ENCODE measurements around the gene RNF141. TPM values are rescaled to one million over a fixed set of nuclear protein-coding genes. Genes with fewer than 3 reads are reported as not detected.

Gene RNF141
- total RNA-seq, 1 experiment from 2014 or later, result 74.8 TPM

- ChIA-PET POLR2A (no interaction called here), CTCF (no interaction called here)
- Histone ChIP-seq H3K4me3 (ENCODE audit: low read depth, low read length) (no peak overlapping the region), H3K27me3 (replicated peaks; ENCODE audit: control insufficient read depth, insufficient read depth, low read length) (no peaks in the 10 kb centered on the region), H3K36me3 (ENCODE audit: control insufficient read depth, insufficient read depth, low read length) (no peaks in the 10 kb centered on the region; the same call in 1 of the 2 replicates), H3K4me1 (peaks cover 5% of the 10 kb centered on the region; the same call in 1 of the 2 replicates), H3K9me3 (no peaks in the 10 kb centered on the region)
- no peaks in the 10 kb centered on the region for H3K27me3 Mint-ChIP-seq (ENCODE audit: insufficient read depth, unreplicated experiment)
- H3K4me1 Mint-ChIP-seq (ENCODE audit: low read depth, unreplicated experiment), result no peaks in the 10 kb centered on the region
- TF ChIP-seq, protein P1, sequence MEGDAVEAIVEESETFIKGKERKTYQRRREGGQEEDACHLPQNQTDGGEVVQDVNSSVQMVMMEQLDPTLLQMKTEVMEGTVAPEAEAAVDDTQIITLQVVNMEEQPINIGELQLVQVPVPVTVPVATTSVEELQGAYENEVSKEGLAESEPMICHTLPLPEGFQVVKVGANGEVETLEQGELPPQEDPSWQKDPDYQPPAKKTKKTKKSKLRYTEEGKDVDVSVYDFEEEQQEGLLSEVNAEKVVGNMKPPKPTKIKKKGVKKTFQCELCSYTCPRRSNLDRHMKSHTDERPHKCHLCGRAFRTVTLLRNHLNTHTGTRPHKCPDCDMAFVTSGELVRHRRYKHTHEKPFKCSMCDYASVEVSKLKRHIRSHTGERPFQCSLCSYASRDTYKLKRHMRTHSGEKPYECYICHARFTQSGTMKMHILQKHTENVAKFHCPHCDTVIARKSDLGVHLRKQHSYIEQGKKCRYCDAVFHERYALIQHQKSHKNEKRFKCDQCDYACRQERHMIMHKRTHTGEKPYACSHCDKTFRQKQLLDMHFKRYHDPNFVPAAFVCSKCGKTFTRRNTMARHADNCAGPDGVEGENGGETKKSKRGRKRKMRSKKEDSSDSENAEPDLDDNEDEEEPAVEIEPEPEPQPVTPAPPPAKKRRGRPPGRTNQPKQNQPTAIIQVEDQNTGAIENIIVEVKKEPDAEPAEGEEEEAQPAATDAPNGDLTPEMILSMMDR (IDR thresholded peaks at IDR 0.05; ENCODE audit: insufficient read depth in 1 of 2, low read depth in 1 of 2, low read length in 1 of 2, severe bottlenecking in 1 of 2, unreplicated experiment in 1 of 2), result no peak
- DNase-seq, result no peak
- no peak overlapping the region for H3K27ac Mint-ChIP-seq (ENCODE audit: unreplicated experiment)
- intact Hi-C loops (cut with micrococcal nuclease; ENCODE audit: unreplicated experiment), result no loop called here
- H3K36me3 Mint-ChIP-seq (ENCODE audit: insufficient read depth, unreplicated experiment), result no peaks in the 10 kb centered on the region
- H3K9me3 Mint-ChIP-seq (ENCODE audit: unreplicated experiment), result no peaks in the 10 kb centered on the region
- no peak overlapping the region for H3K4me3 Mint-ChIP-seq (ENCODE audit: unreplicated experiment)
- no TSS peak for BruUV-seq (replicated peaks)
These were observed 48.9 kb downstream of the RNF141 start for GRCh38 chr11:10492084-10492483.

DNA sequence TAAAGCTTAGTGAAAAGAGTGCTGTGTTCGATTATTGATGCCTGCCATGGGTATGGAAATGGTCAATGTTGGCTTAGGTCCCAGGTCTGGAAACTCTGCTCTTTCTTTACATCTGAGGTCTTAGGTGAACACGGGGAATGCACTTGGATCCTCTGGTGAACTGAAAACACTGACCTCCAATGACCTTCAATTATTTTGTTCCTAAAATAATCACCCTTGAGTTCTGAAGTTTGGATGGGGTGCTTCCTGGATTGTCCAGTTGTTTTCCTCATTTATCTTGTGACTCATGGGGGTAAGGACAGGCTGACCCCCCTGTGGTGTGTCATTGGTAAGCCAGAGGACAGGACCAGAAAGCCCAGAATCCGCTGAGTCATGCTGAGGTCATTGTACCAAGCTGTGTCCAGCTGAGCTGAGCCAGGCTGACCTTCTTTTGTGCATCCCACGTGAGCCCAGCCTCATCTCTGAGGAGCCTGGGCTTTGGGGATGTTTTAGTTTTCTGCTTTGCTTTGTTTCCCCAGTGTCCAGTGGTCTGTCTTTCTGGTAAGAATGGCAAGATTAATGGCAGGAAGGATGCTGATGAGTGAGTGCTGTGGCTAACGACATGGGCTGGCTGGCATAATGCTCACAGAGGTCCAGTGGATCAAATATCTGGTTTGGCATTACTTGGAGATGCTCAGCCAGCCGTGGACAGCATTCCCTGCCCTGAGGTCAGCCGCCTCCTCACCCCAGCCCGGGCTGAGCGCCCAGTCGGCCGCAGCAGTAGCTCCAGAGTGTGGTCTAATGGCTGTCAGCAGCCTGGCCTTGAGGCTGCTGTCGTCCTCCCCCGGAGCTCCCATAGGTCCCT, 50.4 kb downstream of the RNF141 start:
- POLR2A ChIA-PET, result no interaction called here
- intact Hi-C loops (cut with micrococcal nuclease; ENCODE audit: unreplicated experiment), result no loop called here
- Mint-ChIP-seq H3K4me1 (ENCODE audit: low read depth, unreplicated experiment) (no peaks in the 10 kb centered on the region), H3K36me3 (ENCODE audit: insufficient read depth, unreplicated experiment) (no peaks in the 10 kb centered on the region), H3K9me3 (ENCODE audit: unreplicated experiment) (no peaks in the 10 kb centered on the region), H3K27ac (ENCODE audit: unreplicated experiment) (peak overlapping the region; percentile 7), H3K4me3 (ENCODE audit: unreplicated experiment) (no peak overlapping the region), H3K27me3 (ENCODE audit: insufficient read depth, unreplicated experiment) (no peaks in the 10 kb centered on the region)
- CTCF ChIA-PET, result no interaction called here
- TF ChIP-seq, protein P1 (IDR thresholded peaks at IDR 0.05; ENCODE audit: insufficient read depth in 1 of 2, low read depth in 1 of 2, low read length in 1 of 2, severe bottlenecking in 1 of 2, unreplicated experiment in 1 of 2), result no peak
- Histone ChIP-seq H3K27me3 (replicated peaks; ENCODE audit: control insufficient read depth, insufficient read depth, low read length) (no peaks in the 10 kb centered on the region), H3K4me1 (peaks cover 5% of the 10 kb centered on the region; the same call in 1 of the 2 replicates), H3K36me3 (ENCODE audit: control insufficient read depth, insufficient read depth, low read length) (no peaks in the 10 kb centered on the region; the same call in 1 of the 2 replicates), H3K9me3 (no peaks in the 10 kb centered on the region), H3K4me3 (ENCODE audit: low read depth, low read length) (no peak overlapping the region)
- DNase-seq, result peak in 1 of 2 experiments; percentile 14
- no TSS peak for BruUV-seq (replicated peaks)

DNA sequence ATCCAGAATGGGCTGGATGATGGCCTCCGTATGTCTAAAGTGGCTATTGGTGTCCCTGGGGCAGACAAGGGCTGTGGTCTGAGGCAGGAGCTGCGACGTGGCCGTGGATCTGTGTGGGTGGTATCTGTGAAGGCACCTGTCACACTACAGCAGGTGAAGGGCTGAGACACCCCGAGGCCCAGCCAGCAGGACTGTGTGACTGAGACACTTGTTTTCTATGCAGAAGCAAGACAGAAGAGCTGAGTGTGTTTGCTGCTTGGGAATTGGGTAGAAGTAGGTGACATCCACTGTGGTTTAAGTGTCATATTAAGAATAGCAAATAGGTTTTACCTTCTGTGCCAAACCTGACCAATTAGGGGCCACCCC, 51.0 kb downstream of the RNF141 start:
- BruUV-seq (replicated peaks), result no TSS peak
- TF ChIP-seq, protein P1 (IDR thresholded peaks at IDR 0.05; ENCODE audit: insufficient read depth in 1 of 2, low read depth in 1 of 2, low read length in 1 of 2, severe bottlenecking in 1 of 2, unreplicated experiment in 1 of 2), result no peak
- Mint-ChIP-seq H3K27me3 (ENCODE audit: insufficient read depth, unreplicated experiment) (no peaks in the 10 kb centered on the region), H3K9me3 (ENCODE audit: unreplicated experiment) (no peaks in the 10 kb centered on the region), H3K27ac (ENCODE audit: unreplicated experiment) (peak overlapping the region; percentile 7), H3K4me3 (ENCODE audit: unreplicated experiment) (no peak overlapping the region), H3K36me3 (ENCODE audit: insufficient read depth, unreplicated experiment) (no peaks in the 10 kb centered on the region), H3K4me1 (ENCODE audit: low read depth, unreplicated experiment) (no peaks in the 10 kb centered on the region)
- intact Hi-C loops (cut with micrococcal nuclease; ENCODE audit: unreplicated experiment), result no loop called here
- no peaks in the 10 kb centered on the region; the same call in 1 of the 2 replicates for H3K36me3 ChIP-seq (ENCODE audit: control insufficient read depth, insufficient read depth, low read length)
- DNase-seq, result no peak
- H3K27me3 ChIP-seq (replicated peaks; ENCODE audit: control insufficient read depth, insufficient read depth, low read length), result no peaks in the 10 kb centered on the region
- CTCF ChIA-PET, result no interaction called here
- H3K4me3 ChIP-seq (ENCODE audit: low read depth, low read length), result no peak overlapping the region
- POLR2A ChIA-PET, result no interaction called here
- peaks cover 5% of the 10 kb centered on the region; the same call in 1 of the 2 replicates for H3K4me1 ChIP-seq
- H3K9me3 ChIP-seq, result no peaks in the 10 kb centered on the region

All from Caco-2 (cell line).